Amniotic epithelial cell (primary cell): Measurements from ENCODE around the gene FAM168A.
A peak's percentile ranks its signal among the peaks of the same experiment; 100 is the strongest.
"Not testable (repeated sequence)": the region's sequence is repeated elsewhere in the genome, so short reads cannot be mapped to it uniquely, and the experiment has no call there.

ENCODE experiments used
- DNase-seq: peaks from one replicate; pipeline ENCODE4 v3.0.0-alpha.2; 2010; ENCODE audit warnings: low read depth

Gene FAM168A

DNA sequence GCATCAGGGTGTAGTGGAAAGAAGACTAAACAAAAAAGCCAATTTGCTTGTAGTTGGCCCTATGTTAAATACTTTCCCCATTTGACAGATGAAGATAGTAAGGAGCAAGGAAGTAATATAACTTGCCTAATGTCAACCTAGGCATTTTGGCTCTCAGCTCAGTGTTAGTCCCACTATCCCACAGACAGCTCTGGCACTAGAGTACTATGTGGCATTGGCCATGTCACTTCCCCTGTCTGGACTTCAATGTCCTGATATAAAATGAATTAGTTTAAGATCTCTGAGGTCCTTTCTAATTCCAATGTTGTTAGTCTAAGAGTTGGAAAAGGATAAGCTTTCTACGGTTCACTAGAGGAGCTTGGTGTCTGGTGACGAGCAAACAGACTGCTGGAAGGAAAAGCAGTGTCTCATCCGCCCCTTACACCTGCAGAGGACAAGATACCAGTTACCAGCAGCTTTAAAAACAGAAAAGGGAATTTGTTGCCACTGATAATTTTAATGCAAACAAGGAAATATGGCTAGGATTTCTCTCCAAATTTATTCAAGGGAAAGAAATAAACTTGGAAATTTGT, 129.2 kb downstream of the FAM168A start:
- DNase-seq, result no peak

DNA sequence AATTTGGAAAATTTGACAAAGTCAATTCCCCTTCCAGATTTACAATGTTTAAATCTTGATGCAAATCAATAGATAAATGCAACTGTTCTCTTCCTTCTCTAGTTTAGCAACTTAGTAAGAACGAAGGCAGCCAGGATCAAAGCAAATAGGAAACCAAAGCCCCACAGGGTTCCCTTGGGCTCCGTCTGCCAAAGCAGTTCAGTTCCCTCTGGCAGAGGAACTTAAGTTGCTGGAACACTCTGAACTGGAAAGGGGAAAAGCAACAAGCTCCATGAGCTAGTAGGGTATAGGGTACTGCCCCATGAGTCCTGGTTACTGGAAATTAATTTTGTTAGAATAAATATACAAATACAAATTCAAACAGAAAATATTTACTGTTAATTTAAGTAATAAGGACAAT, 130.4 kb downstream of the FAM168A start:
- no peak for DNase-seq

DNA sequence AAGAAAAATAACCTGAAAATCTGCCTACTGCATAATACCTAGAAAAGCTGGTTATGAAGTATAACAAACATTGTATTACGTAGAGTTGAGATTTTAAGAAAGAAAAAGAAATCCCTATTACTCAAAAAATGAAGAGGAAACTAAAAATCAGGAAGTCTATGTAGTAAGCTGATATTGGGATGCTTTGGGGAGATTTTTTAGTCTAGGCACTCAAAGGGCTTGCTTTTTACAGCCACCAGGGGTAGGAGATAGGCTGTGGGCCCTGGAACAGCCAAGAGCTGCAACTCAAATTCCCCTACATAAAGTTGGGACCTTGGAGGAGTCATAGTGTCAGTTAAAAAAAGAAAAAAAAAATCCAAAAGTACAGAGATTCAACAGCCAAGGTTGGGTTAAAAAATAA, 131.3 kb downstream of the FAM168A start:
- no peak for DNase-seq

DNA sequence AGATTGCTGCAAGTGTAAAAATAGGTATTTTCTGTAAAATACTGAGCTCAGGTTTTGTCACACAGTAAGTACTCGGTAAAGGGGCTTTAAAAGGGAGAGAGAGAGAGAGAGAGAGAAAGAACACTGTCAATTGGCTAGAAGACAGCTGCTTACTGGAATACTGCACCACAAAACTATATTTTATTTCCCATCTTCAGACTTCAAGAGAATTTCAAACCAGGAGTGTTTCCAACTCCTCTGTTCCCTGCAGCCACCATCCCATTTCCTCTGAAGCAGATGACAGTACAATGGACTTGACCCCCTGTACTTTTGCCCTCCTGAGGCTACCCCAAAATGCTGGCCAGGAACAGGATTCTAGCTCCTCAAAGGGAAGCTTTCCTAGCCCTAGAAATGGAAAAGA, 132.0 kb downstream of the FAM168A start:
- no peak for DNase-seq

DNA sequence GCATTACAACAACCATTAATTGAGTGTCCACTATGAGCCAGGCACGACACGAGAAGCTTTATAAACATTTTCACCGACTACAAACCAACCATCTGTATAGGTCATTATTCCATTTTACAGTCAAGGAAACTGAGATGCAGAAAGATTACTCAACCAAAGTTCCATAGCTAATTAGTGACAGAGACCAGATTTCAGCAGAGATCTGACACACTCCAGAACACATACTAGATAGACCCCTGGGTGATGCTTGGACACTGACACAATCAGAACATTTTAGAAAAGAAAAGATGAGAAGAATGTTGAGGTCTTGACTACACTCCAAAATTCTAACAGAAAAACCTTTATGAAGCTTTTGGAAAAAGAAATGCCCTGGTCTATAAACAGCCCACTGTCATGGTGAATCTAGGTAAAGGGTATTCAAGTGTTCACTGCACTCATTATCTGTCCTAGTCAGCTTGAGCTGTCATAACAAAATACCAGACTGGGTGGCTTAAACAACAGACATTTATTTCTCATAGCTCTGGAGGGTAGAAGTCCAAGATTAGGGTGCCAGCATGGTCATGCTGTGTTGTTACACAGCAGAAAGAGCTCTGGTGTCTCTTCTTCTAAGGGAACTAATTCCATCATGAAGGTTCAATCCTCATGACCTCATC, 132.8 kb downstream of the FAM168A start:
- peak; percentile 37 for DNase-seq

DNA sequence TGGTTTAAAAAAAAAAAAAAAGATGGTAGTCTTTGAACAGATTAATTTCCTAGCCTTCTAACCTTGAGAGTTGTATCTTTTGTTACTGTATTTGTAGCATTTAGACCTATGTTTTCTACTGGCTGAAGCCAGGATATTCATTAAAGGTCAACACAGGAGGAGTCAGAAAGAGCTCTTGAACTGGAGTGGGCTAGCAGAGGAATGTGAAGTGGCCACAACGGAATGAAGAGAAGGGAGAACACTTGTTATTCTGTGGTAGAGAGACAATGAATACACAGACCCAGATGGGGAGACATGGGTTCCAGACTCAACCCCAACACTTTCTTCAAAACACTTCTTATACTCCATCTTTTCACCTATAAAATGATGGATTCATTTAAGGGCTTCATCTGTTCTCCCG, 133.6 kb downstream of the FAM168A start:
- DNase-seq, result peak; percentile 27

DNA sequence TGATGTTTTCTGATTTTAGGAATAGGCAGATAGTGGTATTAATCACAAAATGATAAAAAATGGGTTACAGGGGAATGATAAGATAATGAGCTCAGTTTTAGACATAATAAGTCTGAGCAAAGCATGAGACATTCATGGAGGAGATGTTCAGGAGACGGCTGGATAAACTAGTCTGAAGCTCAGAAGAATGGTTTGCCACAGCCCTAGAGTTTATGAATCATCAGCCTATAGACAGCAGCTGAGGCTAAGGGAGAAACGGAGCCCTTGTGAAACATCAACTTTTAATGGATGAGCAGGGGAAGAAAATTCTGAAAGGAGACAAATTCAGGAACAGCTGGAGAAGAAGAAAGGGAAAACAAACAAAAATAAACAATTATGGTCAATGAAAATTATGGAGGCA, 134.6 kb downstream of the FAM168A start:
- peak; percentile 89 for DNase-seq

DNA sequence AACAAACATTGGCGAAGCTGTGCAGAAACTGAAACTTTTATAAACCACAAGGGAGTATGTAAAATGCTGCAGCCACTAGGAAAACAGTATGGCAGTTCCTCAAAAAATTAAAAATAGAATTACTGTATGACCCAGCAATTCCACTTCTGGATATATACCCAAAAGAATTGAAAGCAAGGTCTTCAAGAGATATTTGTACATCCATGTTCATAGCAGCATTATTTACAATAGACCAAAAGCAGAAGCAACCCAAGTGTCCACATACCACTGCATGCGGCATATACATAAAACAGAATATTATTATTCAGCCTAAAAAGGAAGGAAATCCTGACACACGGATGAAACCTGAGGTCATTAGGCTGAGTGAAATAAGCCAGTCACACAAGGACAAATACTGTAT, 135.9 kb downstream of the FAM168A start:
- no peak for DNase-seq

DNA sequence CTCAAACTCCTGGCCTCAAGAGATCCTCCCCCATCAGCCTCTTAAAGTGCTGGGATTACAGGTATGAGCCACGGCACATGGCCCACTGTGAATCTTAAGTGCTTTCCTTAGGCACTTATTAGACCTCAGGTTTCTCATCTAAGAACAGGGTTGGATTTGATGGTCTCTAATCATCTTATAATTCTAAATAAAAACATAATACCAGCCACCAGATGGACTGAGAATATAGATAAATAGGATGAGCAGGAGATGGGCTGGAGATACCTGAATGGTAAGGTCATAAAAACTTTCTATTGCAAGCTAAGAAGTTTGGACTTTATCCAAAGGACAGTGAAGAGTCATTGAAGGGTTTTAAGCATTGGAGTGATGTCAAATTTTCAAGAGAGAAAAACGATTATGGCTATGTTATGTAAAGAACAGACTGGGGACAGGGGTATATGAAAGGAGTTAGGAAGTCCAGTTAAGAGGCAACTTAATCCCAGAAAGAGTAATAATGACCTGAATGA, 136.5 kb downstream of the FAM168A start:
- no peak for DNase-seq

DNA sequence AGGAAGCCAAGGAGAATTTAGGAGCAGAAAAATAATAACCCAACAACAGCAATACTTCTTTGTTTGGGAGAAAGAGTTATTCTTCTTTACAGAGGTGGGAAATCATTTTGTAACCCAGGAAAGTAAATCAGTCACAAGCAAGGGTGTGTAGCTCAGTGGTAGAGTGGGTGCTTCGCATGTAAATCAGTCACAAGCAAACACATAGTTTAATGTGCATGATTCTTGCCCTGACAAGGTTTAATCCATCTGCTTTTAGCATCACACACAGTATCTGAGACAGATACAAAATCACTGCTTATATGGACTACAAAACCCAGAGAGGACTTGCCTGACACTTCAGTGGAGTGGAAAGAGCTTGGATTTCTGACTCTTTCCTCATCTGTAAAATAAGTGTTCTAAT, 139.7 kb downstream of the FAM168A start:
- no peak for DNase-seq

DNA sequence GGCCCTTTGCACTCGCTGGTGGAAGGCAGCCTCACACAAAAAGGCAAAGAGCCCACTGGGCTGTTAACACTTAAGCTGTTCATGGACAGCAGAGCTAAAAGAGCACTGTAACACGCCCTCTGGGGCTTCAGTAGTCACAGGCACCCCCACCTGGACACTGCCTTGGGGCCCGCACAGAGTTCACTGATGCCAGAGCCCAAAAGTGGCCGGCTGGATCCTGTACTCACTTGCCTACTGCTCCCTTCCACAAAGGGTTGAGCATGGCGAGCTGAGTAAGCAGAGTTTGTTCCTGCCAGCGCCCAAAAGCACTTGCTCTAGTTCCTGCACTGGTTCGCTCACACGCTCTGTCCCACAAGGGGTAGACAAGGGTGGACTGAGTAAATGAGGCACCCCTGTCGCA, 142.9 kb downstream of the FAM168A start:
- DNase-seq, result no peak

DNA sequence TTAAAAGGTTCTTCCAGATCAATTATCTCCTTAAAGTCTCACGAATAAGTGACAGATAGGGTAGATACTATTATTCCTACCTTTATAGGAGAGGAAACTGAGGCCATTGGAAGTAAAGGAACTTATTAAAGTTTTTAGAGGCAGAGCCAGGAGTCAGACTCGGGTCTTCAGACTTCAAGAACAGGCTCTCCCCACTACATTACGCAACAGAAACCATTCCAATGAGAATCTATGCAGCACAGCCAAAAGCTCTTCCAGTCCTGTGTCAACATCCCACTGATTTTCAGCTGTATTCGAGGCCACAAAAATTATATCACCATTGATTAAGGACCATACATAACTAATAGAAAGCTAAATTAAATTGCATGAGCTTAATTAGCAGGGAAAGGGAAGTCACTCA, 144.3 kb downstream of the FAM168A start:
- peak; percentile 59 for DNase-seq

DNA sequence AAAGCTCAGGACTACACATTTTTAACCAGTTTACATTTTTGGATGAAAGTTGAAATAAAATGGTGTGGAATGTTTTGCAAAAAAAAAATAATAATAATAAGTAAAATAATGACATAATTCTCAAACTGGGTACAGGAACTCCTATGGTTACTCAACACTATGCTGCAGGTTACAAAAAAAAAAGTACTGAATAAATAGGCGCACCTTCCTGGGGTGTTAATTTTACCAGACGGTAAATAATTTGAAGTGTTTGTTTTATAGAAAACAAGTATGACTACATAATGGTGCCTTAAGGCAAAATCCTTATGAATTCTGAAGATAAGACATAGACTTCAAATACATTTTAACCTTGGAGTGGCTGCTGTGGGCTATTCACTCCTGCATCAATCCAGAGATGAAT, 145.2 kb downstream of the FAM168A start:
- no peak for DNase-seq

DNA sequence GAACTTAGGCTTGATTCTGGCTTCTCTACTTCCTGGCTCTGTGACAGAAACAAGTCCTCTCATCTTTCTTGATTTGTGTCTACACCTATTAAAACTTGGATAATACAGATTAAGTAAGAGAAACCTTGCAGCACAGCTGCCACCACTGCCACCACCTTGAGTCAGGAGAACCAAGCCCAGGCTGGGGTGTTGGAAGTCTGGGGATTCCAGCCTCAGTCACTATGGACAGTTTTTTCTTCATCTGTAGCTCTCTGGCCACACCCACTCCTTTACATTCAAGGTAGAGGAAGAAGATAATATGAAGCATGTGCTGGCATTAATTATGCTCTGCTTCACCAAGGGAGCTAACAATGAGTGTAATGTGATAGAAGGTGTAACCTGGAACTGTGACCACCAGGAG, 146.0 kb downstream of the FAM168A start:
- DNase-seq, result no peak

DNA sequence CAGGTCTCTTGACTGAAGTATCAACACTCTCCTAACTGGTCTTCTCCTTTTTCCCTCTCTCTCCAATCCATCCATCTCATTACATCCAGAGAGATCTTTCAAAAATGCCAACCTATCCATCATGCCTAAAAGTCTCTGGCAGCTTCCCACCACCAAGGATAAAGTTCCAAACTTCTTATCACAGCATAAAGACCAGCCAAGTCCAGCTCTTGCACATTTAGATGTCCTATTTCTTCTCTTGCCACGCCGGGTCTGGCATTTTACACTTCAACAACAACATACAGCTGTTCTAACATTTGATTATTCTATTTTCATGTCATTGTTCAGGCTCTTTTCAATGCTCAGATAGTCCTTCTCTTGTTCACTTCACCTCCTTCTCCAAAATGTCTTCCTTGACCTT, 151.1 kb downstream of the FAM168A start:
- DNase-seq, result no peak

DNA sequence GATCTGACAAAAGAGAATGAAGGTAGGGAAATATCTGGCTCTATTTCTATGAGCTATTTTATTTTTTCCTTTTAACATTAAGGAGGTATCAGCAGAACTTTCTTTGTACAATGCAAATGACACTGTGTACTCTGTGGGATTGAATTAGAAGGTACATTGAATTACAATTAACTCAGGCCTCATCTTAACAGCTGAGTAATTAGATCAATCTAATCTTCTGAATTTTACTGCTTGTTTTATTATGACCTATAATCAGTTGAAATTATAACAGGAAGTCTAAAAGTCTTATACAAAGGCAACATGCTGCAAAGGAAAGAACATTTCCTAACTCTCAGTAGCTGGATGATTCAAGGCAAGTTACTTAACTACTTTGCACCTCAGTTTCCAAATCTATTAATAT, 151.9 kb downstream of the FAM168A start:
- DNase-seq, result no peak

DNA sequence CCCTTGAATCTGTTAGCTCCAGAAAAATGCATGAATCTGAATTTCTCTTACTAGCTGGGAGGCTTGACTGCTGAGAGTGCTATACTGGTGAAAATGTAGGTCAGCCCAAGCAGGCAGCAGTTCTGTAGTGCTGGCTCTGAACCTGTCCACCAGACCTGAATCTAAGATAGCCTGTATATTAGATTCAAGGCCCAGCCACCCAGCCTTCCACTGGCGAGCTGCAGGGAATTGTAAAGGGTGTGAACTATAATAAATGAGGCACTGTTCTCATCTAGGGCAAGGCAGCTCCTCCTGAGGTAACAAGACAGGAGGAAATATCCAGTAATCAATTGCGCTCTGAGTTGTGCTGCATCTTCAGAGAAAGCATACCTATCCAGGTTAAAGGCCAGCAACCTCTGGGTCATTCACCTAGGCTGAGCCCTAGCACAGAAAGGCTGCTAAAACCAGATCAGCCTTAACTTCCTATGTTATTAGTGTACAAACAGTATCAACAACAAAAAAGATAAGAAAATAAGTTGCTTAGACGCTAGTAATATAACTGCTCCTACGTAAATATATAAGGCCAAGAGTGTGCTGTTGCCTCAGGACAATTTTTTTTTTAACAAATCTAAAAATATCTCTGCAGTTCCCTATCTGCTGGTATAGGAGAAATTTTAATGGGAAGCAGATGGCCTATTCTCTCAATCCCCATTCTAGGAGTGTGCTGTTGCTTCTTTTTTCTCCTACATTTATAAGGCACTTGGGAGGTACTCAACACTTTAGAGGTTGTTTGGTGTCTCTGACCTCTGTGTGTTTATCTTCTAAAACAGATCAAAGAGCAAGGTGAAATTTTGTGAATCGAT, 158.7 kb downstream of the FAM168A start:
- no peak for DNase-seq

DNA sequence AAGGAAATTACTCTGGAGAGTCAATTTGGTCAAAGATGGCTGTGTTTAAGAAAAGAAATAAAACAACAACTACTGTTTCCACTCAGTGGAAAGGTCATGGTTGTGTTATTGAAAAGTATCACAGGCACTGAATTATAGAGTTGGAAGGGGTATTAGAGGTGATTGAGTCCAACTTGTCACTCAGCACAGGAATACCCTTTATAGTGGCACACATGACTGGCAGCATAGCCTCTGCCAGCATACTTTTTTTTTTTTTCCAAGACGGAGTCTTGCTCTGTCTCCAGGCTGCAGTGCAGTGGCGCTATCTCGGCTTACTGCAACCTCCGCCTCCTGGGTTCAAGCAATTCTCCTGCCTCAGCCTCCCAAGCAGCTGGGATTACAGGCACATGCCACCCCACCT, 161.1 kb downstream of the FAM168A start:
- DNase-seq, result not testable (repeated sequence)

DNA sequence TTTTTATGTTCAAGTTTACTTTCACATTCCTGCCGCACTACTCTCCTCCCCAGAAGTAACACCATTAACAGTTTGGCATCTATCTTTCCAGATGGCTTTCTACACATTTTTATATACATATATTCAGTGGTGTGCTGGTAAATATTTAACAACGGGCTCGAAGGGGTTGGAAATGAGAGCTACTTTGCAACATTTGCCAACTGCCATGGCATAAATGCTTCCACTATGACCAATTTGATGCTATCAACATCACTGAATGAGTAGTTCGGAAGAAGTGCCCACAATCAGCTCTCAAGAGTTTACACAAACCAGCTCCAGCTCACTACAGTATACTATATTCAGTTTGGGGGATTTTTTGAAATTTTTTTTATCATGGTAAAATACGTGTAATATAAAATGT, 166.5 kb downstream of the FAM168A start:
- no peak for DNase-seq

DNA sequence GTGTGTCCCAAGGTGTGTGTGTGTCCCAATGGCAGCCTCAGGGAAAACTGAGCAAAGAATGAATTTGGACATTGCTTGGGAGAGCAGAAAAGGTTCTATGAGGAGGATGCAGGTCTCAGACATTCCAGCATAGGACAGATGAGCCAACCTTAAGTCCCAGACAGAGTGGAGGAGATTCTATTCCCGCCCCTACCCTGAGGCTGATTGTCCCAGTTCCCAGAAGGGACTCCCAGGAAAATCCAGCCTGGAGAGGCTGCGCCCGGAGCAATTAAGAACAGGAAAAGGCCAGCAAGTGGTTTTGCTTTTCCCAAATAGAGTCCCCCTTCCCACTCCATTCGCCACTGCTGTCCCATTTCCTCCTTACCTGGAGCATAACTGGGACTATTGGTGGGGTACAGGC, 167.6 kb downstream of the FAM168A start:
- no peak for DNase-seq

DNA sequence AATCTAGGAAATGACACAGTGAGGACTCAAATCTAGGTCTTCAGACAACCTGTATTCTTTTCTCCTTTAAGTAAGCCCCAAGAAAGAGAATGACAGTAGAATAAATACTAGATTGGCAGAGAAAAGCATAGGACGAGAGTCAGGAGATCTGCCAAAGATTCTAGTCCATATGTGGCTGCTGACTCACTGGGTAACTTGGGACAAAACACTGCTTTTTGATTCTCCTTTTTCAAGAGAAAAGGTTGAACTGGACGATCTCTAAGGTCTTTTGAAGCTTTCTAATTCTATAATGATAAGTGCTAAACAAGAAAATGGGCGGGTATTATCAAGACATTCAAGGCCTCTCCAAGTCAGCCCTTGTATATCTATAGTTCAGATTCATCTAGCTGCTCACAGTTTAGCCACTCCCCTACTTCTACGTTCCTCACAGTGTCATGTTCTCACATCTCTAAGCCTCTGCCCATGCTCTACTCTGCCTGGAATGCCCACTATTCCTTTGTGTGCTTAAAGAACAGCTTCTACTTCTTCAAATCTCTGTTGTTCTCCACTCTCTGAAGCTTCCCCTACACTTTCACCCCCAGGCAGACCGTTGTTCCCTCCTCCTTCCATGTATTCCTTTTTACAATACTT, 168.7 kb downstream of the FAM168A start:
- peak; percentile 66 for DNase-seq

DNA sequence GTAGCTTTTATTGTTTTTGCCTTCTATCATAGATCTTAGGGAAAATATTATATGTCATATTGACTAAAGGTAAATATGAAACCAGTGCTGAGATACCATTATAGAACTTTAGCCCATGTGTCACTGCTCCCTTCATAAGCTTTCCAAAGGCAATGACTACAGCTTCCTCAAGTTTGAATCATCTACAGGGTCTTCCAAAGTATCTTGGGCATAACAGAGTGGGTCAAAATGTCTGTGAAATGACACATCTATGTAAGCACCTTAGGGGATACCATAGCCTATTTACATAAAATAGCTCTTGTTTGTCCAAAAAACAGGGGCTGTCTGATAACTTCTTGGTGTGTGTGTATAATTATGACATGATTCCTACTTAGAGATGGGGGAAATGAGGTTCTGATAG, 169.2 kb downstream of the FAM168A start:
- no peak for DNase-seq

DNA sequence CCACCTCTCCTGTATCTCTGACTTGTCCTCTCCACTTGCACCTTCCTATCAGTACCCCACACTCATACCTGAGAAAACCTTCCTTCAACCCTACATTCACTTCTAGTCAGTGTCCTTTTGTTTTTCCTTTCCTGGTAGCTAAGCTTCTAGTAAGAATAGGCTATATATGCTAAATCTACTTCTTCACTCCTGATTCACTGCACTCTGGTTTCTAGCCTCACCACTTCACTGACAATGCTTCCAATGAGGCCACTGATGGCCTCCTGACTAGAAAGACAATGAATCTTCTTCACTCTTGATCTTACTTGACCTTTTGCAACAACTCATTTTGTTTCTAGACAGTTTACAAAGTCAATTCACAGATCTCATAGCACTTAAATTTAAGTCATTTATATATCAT, 169.7 kb downstream of the FAM168A start:
- no peak for DNase-seq
